Psoas muscle (tissue), 8 donors: ENCODE results near the gene C9orf57. TPM values are rescaled to one million over a fixed set of nuclear protein-coding genes. Genes with fewer than 3 reads are reported as not detected.

Source experiments
- ATAC-seq, 4 donors: fragments of 200-7000 bp; cut with Tn5 transposase; one replicate each; pipeline ENCODE4 v1.9.1; 2020; ENCODE audit warnings: moderate library complexity in 3 of 4, mild to moderate bottlenecking in 2 of 4
- DNase-seq, 2 donors: peaks; one replicate each; pipeline ENCODE4 v3.0.0-alpha.2; 2020
- H3K27ac ChIP-seq: fragments of 200-600 bp; one replicate; pipeline ENCODE4 v1.8.0; 2022
- H3K27me3 ChIP-seq, 3 donors: fragments of 200-600 bp in 1 of 3; one replicate each; pipeline versions ENCODE4 v1.6.1 to v1.8.0; 2013 to 2022; ENCODE audit warnings: low read length in 2 of 3, mild to moderate bottlenecking in 2 of 3, moderate library complexity in 1 of 3; ENCODE audit not compliant: insufficient read depth in 3 of 3
- H3K36me3 ChIP-seq, 2 donors: fragments of 200-600 bp in 1 of 2; one replicate each; pipeline versions ENCODE4 v1.6.1 to v1.8.0; 2013 to 2022; ENCODE audit warnings: low read depth in 1 of 2, mild to moderate bottlenecking in 1 of 2, moderate library complexity in 1 of 2; ENCODE audit not compliant: insufficient read depth in 1 of 2
- H3K4me1 ChIP-seq: fragments of 200-600 bp; one replicate; pipeline ENCODE4 v1.8.0; 2022
- H3K4me3 ChIP-seq: fragments of 200-600 bp; one replicate; pipeline ENCODE4 v1.8.0; 2022; ENCODE audit warnings: mild to moderate bottlenecking
- H3K9me3 ChIP-seq: fragments of 200-600 bp; one replicate; pipeline ENCODE4 v1.8.0; 2022
- CTCF ChIP-seq: fragments of 200-600 bp; IDR thresholded peaks from one replicate; pipeline ENCODE4 v1.8.0; 2022; ENCODE audit warnings: antibody characterized with exemption
- WGBS, 3 donors: extraction: QIAGEN DNeasy Blood & Tissue Kit; methylation state at CpG; one replicate each; pipeline versions ENCODE4 v1.1.6 to v1.1.7; 2013; 5-methylcytosine and 5-hydroxymethylcytosine counted together
- intact Hi-C, 2 donors: fragments of 100-400 bp; cut with DNase I; formaldehyde crosslinking; loops; one replicate each; pipeline versions ENCODE4 v1.11.0 to v1.14.2; 2022
- polyA plus RNA-seq, 3 donors: library from polyadenylated mRNA; stranded (reverse); fragments of 200-250 nt; gene quantifications; one replicate each; pipeline ENCODE4 v1.2.3, GENCODE V29; 2013
- total RNA-seq, 4 donors: library from RNA; stranded (reverse); fragmentation: NEBNext Ultra II Directional in 2 of 4; extraction: Animal tissue kit (Norgen Biotek cat#: 25700) in 2 of 4; gene quantifications; one replicate each; pipeline versions ENCODE4 v1.2.1 to v1.2.4, GENCODE V29; 2021 to 2023
- donor health status: healthy with polysubstance abuse.
- donor health status: DM: no; HTN: no; CAD: no; lungs with moderate emphysema.
- donor health status: Bipolar disorder and iron deficiency.
- donor health status: healthy.
- donor health status: DM: yes; HTN: yes; CAD: no.
- donor health status: DM: no; HTN: no; CAD: no.
- donor health status: DM: no; HTN: no; CAD: no.
- donor health status: DM: yes; HTN: yes; CAD: no.

Gene C9orf57
- total and polyA plus RNA-seq, 7 donors, result 0.09 TPM; not detected in 6

- no peak for TF ChIP-seq CTCF
- Histone ChIP-seq H3K27me3 (no peaks in the 10 kb centered on the region), H3K9me3 (no peaks in the 10 kb centered on the region), H3K4me1 (no peaks in the 10 kb centered on the region), H3K27ac (no peak overlapping the region), H3K4me3 (no peak overlapping the region), H3K36me3 (no peaks in the 10 kb centered on the region)
- intact Hi-C loops, result loop anchor here (5.0 to 10.0 kb wide), 2 partner anchors 551 to 783 kb away; no protein-coding TSS in a partner anchor
- no peak for ATAC-seq
- DNase-seq, result peak in 1 of 2 donors; percentile 23
- 41 to 47% (median 42%) methylated on average over 7 of the region's 7 CpGs for WGBS, 3 donors
These were observed 18.6 kb downstream of the C9orf57 start for GRCh38 chr9:72041775-72042194.

GRCh38 chr9:72041369-72041768 lies 19.0 kb downstream of the C9orf57 start:
- Histone ChIP-seq H3K36me3 (no peaks in the 10 kb centered on the region), H3K4me1 (no peaks in the 10 kb centered on the region), H3K9me3 (no peaks in the 10 kb centered on the region), H3K27ac (no peak overlapping the region), H3K4me3 (no peak overlapping the region), H3K27me3 (no peaks in the 10 kb centered on the region)
- intact Hi-C loops, result loop anchor here (5.0 to 10.0 kb wide), 2 partner anchors 551 to 783 kb away; no protein-coding TSS in a partner anchor
- TF ChIP-seq CTCF, result no peak
- no peak for DNase-seq
- no peak for ATAC-seq
- whole genome bisulfite sequencing, 3 donors, result 67 to 73% (median 72%) methylated on average over 3 of the region's 3 CpGs

- ATAC-seq (no peak), DNase-seq (no peak)
- no peaks in the 10 kb centered on the region for H3K4me1 ChIP-seq
- H3K36me3 ChIP-seq, result no peaks in the 10 kb centered on the region
- no peak overlapping the region for H3K27ac ChIP-seq
- 83 to 87% (median 86%) methylated on average over 8 of the region's 8 CpGs for WGBS, 3 donors
- TF ChIP-seq CTCF, result no peak
- H3K27me3 ChIP-seq, result no peaks in the 10 kb centered on the region
- no peak overlapping the region for H3K4me3 ChIP-seq
- intact Hi-C loops, result loop anchor here (1.0 to 5.0 kb wide), 3 partner anchors 232 to 778 kb away; no protein-coding TSS in a partner anchor
- H3K9me3 ChIP-seq, result no peaks in the 10 kb centered on the region
These were observed 20.9 kb downstream of the C9orf57 start for GRCh38 chr9:72039532-72039931.

- peak; percentile 99 for TF ChIP-seq CTCF
These were observed 21.5 kb downstream of the C9orf57 start for GRCh38 chr9:72038890-72039410.

More at GRCh38 chr9:72038890-72039410, 21.5 kb downstream of the C9orf57 start:
- H3K27me3 ChIP-seq, result no peaks in the 10 kb centered on the region
- H3K4me1 ChIP-seq, result no peaks in the 10 kb centered on the region
- H3K9me3 ChIP-seq, result no peaks in the 10 kb centered on the region
- H3K27ac ChIP-seq, result no peak overlapping the region
- ATAC-seq, result peak; percentile 90 to 95 (median 92)
- intact Hi-C loops, result loop anchor here (1.0 to 5.0 kb wide), 3 partner anchors 232 to 778 kb away; no protein-coding TSS in a partner anchor
- 15 to 20% (median 17%) methylated on average over 13 of the region's 13 CpGs for WGBS, 3 donors
- no peak overlapping the region for H3K4me3 ChIP-seq
- DNase-seq, result peak; percentile 64 to 77
- H3K36me3 ChIP-seq, result no peaks in the 10 kb centered on the region
